WTC11 (cell line): ENCODE measurements around the gene TMEM131L. TPM values are rescaled to one million over a fixed set of nuclear protein-coding genes. Genes with fewer than 3 reads are reported as not detected.
"Not testable (repeated sequence)": the region's sequence is repeated elsewhere in the genome, so short reads cannot be mapped to it uniquely, and the experiment has no call there.

Source experiments
- ATAC-seq: fragments of 200-7000 bp; cut with Tn5 transposase; 2 replicates; pipeline ENCODE4 v1.10.0; 2021; ENCODE audit warnings: mild to moderate bottlenecking, moderate library complexity
- CTCF ChIA-PET: fragments of 300-600 bp; sonication (Branson Sonifier 250); formaldehyde crosslinking; loops from one replicate; lab custom pipeline; 2021; ENCODE audit warnings: antibody characterized with exemption; lab: Charles Lee
- POLR2A ChIA-PET: fragments of 350-600 bp; sonication (Branson Sonifier 250); formaldehyde crosslinking; loops from one replicate; lab custom pipeline; 2021; ENCODE audit warnings: antibody characterized with exemption; lab: Charles Lee
- DNase-seq: peaks from one replicate; pipeline ENCODE4 v3.0.0; 2021; ENCODE audit warnings: low spot score
- H3K27ac Mint-ChIP-seq: 2 replicates; pipeline ENCODE4 v1.8.0; 2021; ENCODE audit warnings: mixed read lengths
- H3K27me3 Mint-ChIP-seq: 2 replicates; pipeline ENCODE4 v1.8.0; 2021; ENCODE audit warnings: low read depth, mild to moderate bottlenecking, moderate library complexity, mixed read lengths
- H3K36me3 Mint-ChIP-seq: 2 replicates; pipeline ENCODE4 v1.8.0; 2021; ENCODE audit warnings: mixed read lengths
- H3K4me1 Mint-ChIP-seq: 2 replicates; pipeline ENCODE4 v1.8.0; 2022; ENCODE audit warnings: mixed read lengths
- H3K4me3 Mint-ChIP-seq: 2 replicates; pipeline ENCODE4 v1.8.0; 2021; ENCODE audit warnings: mild to moderate bottlenecking, moderate library complexity, mixed read lengths
- H3K9me3 Mint-ChIP-seq: 2 replicates; pipeline ENCODE4 v1.8.0; 2021; ENCODE audit warnings: mixed read lengths
- AFF4 ChIP-seq: sonication (generic); formaldehyde crosslinking; IDR thresholded peaks from 2 replicates; pipeline ENCODE4 v1.8.1; 2023; ENCODE audit warnings: mild to moderate bottlenecking, missing genetic modification reagents, borderline replicate concordance
- CDX4 ChIP-seq: fragments of 250-450 bp; sonication (Bioruptor Pico); IDR thresholded peaks from 2 replicates; pipeline ENCODE4 v1.9.0; 2021; ENCODE audit warnings: moderate library complexity, mild to moderate bottlenecking, inconsistent platforms, borderline replicate concordance
- HMGA2 ChIP-seq: fragments of 250-450 bp; sonication (Bioruptor Pico); IDR thresholded peaks from 2 replicates; pipeline ENCODE4 v1.4.0; 2021; ENCODE audit warnings: mild to moderate bottlenecking, moderate library complexity
- RORB ChIP-seq: fragments of 250-450 bp; sonication (Bioruptor Pico); IDR thresholded peaks from 2 replicates; pipeline ENCODE4 v1.9.0; 2021; ENCODE audit warnings: mild to moderate bottlenecking
- USF1 ChIP-seq: sonication (generic); formaldehyde crosslinking; IDR thresholded peaks from 2 replicates; pipeline ENCODE4 v1.8.0; 2022; ENCODE audit warnings: mild to moderate bottlenecking, missing genetic modification reagents
- ZNF416 ChIP-seq: fragments of 250-450 bp; sonication (Bioruptor Pico); IDR thresholded peaks from 2 replicates; pipeline ENCODE4 v1.9.0; 2021; ENCODE audit warnings: mild to moderate bottlenecking, inconsistent platforms
- ZNF532 ChIP-seq: fragments of 250-450 bp; sonication (Bioruptor Pico); IDR thresholded peaks from 2 replicates; pipeline ENCODE4 v1.9.0; 2021; ENCODE audit warnings: mild to moderate bottlenecking, borderline replicate concordance
- total RNA-seq: library from RNA; stranded (reverse); gene quantifications from 3 replicates; pipeline ENCODE4 v1.2.3, GENCODE V29; 2021

TMEM131L gene
- total RNA-seq, 1 experiment from 2014 or later: 26.7 TPM

GRCh38 chr4:153507310-153508073, 41.3 kb downstream of the TMEM131L start (continued):
- no peak for TF ChIP-seq AFF4 (CRISPR knock-in tag)
- TF ChIP-seq CDX4 (CRISPR knock-in tag): no peak
- TF ChIP-seq USF1 (CRISPR knock-in tag): no peak

- CTCF ChIA-PET: not testable (repeated sequence)
- H3K36me3 Mint-ChIP-seq: peaks cover 17% of the 10 kb centered on the region
These were observed 43.1 kb downstream of the TMEM131L start for GRCh38 chr4:153509212-153509611.

GRCh38 chr4:153509724-153510123, 43.6 kb downstream of the TMEM131L start:
- ATAC-seq (no peak), DNase-seq (no peak)
- POLR2A ChIA-PET: no interaction called here
- Mint-ChIP-seq H3K36me3 (peaks cover 15% of the 10 kb centered on the region), H3K4me1 (peaks cover 50% of the 10 kb centered on the region), H3K4me3 (no peak overlapping the region), H3K9me3 (peaks cover 12% of the 10 kb centered on the region), H3K27ac (no peak overlapping the region), H3K27me3 (no peaks in the 10 kb centered on the region)
- no peak for TF ChIP-seq HMGA2 (CRISPR knock-in tag)
- TF ChIP-seq ZNF532 (CRISPR knock-in tag): no peak
- no peak for TF ChIP-seq ZNF416 (CRISPR knock-in tag)
- TF ChIP-seq RORB (CRISPR knock-in tag): no peak
- CTCF ChIA-PET: no interaction called here

More at GRCh38 chr4:153509212-153509611, 43.1 kb downstream of the TMEM131L start:
- not testable (repeated sequence) for ATAC-seq, H3K27ac Mint-ChIP-seq, DNase-seq, H3K27me3 Mint-ChIP-seq, H3K4me3 Mint-ChIP-seq
- Mint-ChIP-seq H3K4me1 (peaks cover 48% of the 10 kb centered on the region), H3K9me3 (peaks cover 12% of the 10 kb centered on the region)
- POLR2A ChIA-PET: interaction anchor here (0.6 kb wide), 1 partner anchor 11 kb away, joined by 8 read pairs; no protein-coding TSS in a partner anchor
